ENCODE measurements around the gene VSIG8. TPM values are rescaled to one million over a fixed set of nuclear protein-coding genes. Genes with fewer than 3 reads are reported as not detected.

VSIG8 gene
- total and polyA plus RNA-seq, 8 donors, result 0.16 to 0.27 TPM; not detected in 6

DNA sequence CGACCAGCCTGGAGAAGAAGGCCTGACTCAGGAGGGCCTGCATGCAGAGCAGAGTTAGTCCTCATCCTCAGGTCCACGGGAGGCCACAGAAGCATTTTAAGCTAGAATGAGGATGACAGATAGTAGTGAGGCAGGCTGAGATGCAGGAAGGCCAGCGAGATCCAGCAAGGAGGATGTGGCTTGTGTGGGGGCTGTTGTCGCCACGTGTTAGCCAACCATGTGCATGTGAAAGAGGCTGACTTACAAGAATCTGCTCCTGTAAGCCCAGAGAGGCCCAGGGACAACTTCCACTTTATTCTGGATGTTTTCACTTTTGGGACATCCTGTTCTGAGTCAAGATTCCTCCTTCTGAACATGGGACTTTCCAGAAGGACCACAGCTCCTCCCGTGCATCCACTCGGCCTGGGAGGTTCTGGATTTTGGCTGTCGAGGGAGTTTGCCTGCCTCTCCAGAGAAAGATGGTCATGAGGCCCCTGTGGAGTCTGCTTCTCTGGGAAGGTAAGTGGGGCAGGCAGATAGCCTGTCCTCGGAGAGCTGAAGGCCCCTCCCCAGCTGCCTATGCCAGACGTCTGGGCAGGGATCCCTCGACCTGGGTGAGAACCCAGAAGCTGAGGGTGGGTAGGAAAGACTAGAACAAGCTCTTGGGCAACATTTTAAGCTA is 35.9 kb downstream of the VSIG8 start, which contains the start of gene SLAMF8:
TSS of gene SLAMF8 (plus strand) at position 433 of the 661 bp plus-strand sequence. CDS start at position 459, 26 bp downstream.
- H3K27ac ChIP-seq, result peak within 1 kb of the TSS in 1 of 4 donors; percentile 34
- H3K27me3 ChIP-seq, result no peaks in the 10 kb centered on the region
- WGBS, 2 donors, result 62 to 75% methylated on average over 11 of the region's 11 CpGs
- H3K36me3 ChIP-seq, result no peaks in the 10 kb centered on the region
- intact Hi-C loops (cut with DNase I), result no loop called here
- ATAC-seq (peak in 3 of 4 donors; percentile 40 to 71 (median 67)), DNase-seq (peak in 1 of 6 donors; percentile 42), FAIRE-seq (no peak)
- H3K9me3 ChIP-seq, result no peaks in the 10 kb centered on the region
- H3K4me3 ChIP-seq, result peak within 1 kb of the TSS in 1 of 4 donors; percentile 12
- TF ChIP-seq, protein P1, sequence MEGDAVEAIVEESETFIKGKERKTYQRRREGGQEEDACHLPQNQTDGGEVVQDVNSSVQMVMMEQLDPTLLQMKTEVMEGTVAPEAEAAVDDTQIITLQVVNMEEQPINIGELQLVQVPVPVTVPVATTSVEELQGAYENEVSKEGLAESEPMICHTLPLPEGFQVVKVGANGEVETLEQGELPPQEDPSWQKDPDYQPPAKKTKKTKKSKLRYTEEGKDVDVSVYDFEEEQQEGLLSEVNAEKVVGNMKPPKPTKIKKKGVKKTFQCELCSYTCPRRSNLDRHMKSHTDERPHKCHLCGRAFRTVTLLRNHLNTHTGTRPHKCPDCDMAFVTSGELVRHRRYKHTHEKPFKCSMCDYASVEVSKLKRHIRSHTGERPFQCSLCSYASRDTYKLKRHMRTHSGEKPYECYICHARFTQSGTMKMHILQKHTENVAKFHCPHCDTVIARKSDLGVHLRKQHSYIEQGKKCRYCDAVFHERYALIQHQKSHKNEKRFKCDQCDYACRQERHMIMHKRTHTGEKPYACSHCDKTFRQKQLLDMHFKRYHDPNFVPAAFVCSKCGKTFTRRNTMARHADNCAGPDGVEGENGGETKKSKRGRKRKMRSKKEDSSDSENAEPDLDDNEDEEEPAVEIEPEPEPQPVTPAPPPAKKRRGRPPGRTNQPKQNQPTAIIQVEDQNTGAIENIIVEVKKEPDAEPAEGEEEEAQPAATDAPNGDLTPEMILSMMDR (IDR thresholded peaks at IDR 0.05), result no peak
- no peaks in the 10 kb centered on the region for H3K4me1 ChIP-seq

DNA sequence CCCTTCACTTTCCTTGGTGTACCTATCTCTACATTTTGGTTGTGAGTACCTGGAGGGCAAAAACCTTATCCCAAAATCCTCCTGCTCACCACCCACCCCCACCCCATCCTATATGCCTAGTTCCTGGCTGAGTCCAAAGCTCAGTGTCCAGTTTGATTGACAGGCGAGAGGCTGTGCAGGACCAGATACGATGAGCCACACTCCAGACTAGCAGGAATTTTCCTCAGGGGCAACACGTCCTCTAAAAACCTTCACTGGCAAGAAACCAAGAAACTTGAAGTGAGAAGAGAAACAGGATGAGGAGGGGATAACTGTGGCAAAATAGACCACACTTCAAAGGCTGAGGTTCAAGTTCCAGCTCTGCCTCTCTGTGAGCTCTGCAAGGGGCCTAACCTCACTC is 36.9 kb downstream of the VSIG8 start:
- H3K4me1 ChIP-seq, result no peaks in the 10 kb centered on the region
- TF ChIP-seq, protein P1 (IDR thresholded peaks at IDR 0.05), result no peak
- no peaks in the 10 kb centered on the region for H3K27me3 ChIP-seq
- ATAC-seq (no peak), DNase-seq (no peak), FAIRE-seq (no peak)
- H3K27ac ChIP-seq, result no peak overlapping the region
- no peaks in the 10 kb centered on the region for H3K9me3 ChIP-seq
- intact Hi-C loops (cut with DNase I), result no loop called here
- H3K4me3 ChIP-seq, result no peak overlapping the region
- H3K36me3 ChIP-seq, result no peaks in the 10 kb centered on the region
- 61 to 72% methylated on average over 3 of the region's 3 CpGs for WGBS, 2 donors

DNA sequence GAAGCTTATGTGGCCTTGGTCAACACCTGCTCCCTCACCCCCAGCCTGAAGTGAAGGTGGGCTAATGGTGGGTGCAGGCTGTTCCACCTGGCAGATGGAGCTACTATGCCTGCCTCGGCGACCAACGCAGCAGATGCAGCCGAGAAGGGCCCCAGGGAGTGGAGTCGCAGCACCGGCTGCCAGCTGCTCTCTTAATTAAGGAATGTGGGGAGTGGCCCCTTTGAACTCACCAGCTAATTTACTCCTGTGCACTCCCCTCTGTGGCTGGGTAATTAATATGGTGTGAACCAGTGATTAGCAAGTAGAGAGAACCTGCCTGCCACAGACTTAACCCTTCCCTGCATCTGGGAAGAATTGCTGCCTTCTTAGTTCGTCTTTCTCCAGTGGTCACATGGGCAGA is 39.1 kb downstream of the VSIG8 start:
- intact Hi-C loops (cut with DNase I), result no loop called here
- H3K4me1 ChIP-seq, result no peaks in the 10 kb centered on the region
- TF ChIP-seq, protein P1 (IDR thresholded peaks at IDR 0.05), result no peak
- no peak overlapping the region for H3K27ac ChIP-seq
- H3K36me3 ChIP-seq, result no peaks in the 10 kb centered on the region
- H3K4me3 ChIP-seq, result no peak overlapping the region
- 25 to 35% methylated on average over 7 of the region's 7 CpGs for WGBS, 2 donors
- ATAC-seq (no peak), DNase-seq (no peak), FAIRE-seq (no peak)
- no peaks in the 10 kb centered on the region for H3K9me3 ChIP-seq
- H3K27me3 ChIP-seq, result no peaks in the 10 kb centered on the region

- DNase-seq (peak in 1 of 6 donors; percentile 70), FAIRE-seq (no peak), ATAC-seq (peak in 1 of 4 donors; percentile 72)
- TF ChIP-seq, protein P1 (IDR thresholded peaks at IDR 0.05), result no peak
- Histone ChIP-seq H3K4me3 (no peak overlapping the region), H3K4me1 (no peaks in the 10 kb centered on the region), H3K9me3 (no peaks in the 10 kb centered on the region), H3K36me3 (no peaks in the 10 kb centered on the region), H3K27ac (no peak overlapping the region), H3K27me3 (no peaks in the 10 kb centered on the region)
- 59 to 68% methylated on average over 9 of the region's 9 CpGs for WGBS, 2 donors
- intact Hi-C loops (cut with DNase I), result no loop called here
These were observed 41.1 kb downstream of the VSIG8 start for GRCh38 chr1:159821171-159821867.

Measured in pancreas (tissue), 10 donors.